GM21529 (cell line): ENCODE data around the gene DIPK1C.

ENCODE experiments used
- ATAC-seq: cut with Tn5 transposase; IDR thresholded peaks from one replicate; pipeline ENCODE4 v1.9.1; 2021; ENCODE audit not compliant: unreplicated experiment

DIPK1C gene

GRCh38 chr18:74453642-74454198, 3.4 kb downstream of the DIPK1C start:
- no peak for ATAC-seq

GRCh38 chr18:74453016-74453566, 4.0 kb downstream of the DIPK1C start:
- no peak for ATAC-seq

GRCh38 chr18:74451148-74451547, 6.0 kb downstream of the DIPK1C start:
- no peak for ATAC-seq

- ATAC-seq = no peak
These were observed 6.5 kb downstream of the DIPK1C start for GRCh38 chr18:74450626-74451025.

GRCh38 chr18:74447404-74448152, 9.5 kb downstream of the DIPK1C start:
- no peak for ATAC-seq

GRCh38 chr18:74446631-74447403, 10.3 kb downstream of the DIPK1C start:
- no peak for ATAC-seq

GRCh38 chr18:74446178-74446577, 10.9 kb downstream of the DIPK1C start:
- ATAC-seq = no peak

GRCh38 chr18:74445585-74445984, 11.5 kb downstream of the DIPK1C start:
- no peak for ATAC-seq

- ATAC-seq = no peak
These were observed 13.0 kb downstream of the DIPK1C start for GRCh38 chr18:74444104-74444503.

GRCh38 chr18:74440808-74441427, 16.2 kb downstream of the DIPK1C start:
- no peak for ATAC-seq

GRCh38 chr18:74438091-74438490, 19.0 kb downstream of the DIPK1C start:
- ATAC-seq = no peak

GRCh38 chr18:74436158-74436769, 20.8 kb downstream of the DIPK1C start:
- ATAC-seq = no peak

- ATAC-seq = no peak
These were observed 21.4 kb downstream of the DIPK1C start for GRCh38 chr18:74435740-74436139.

- no peak for ATAC-seq
These were observed 22.6 kb downstream of the DIPK1C start for GRCh38 chr18:74434466-74434865.

- ATAC-seq = no peak
These were observed 26.1 kb downstream of the DIPK1C start for GRCh38 chr18:74430806-74431571.

GRCh38 chr18:74430231-74430630, 26.9 kb downstream of the DIPK1C start:
- no peak for ATAC-seq

GRCh38 chr18:74429096-74429495, 28.0 kb downstream of the DIPK1C start:
- no peak for ATAC-seq

GRCh38 chr18:74427442-74428112, 29.5 kb downstream of the DIPK1C start:
- no peak for ATAC-seq

- ATAC-seq = no peak
These were observed 31.2 kb downstream of the DIPK1C start for GRCh38 chr18:74425876-74426275.

GRCh38 chr18:74425161-74425560, 31.9 kb downstream of the DIPK1C start:
- ATAC-seq = no peak
